A549 (cell line): ENCODE data around the gene MIX23. TPM values are rescaled to one million over a fixed set of nuclear protein-coding genes. Genes with fewer than 3 reads are reported as not detected.

Experiments used
- ATAC-seq, 2 experiments: fragments of 200-7000 bp in 1 of 2; fragments of >200 bp in 1 of 2; cut with Nextera tagmentation in 1 of 2; cut with Tn5 transposase in 1 of 2; 3 replicates each; pipeline versions ENCODE4 v1.8.0 to v1.9.1; 2018 to 2020; ENCODE audit warnings: mild to moderate bottlenecking in 1 of 2, moderate library complexity in 1 of 2
- CTCF ChIA-PET: fragments of 300-600 bp; sonication (Branson Sonifier 250); formaldehyde crosslinking; extraction: SDS; loops from one replicate; lab custom pipeline; 2021; ENCODE audit warnings: antibody characterized with exemption, inconsistent platforms; lab: Yijun Ruan, JAX
- POLR2A ChIA-PET: fragments of 350-600 bp; formaldehyde crosslinking; extraction: SDS; loops from one replicate; lab custom pipeline; 2021; ENCODE audit warnings: antibody characterized with exemption, inconsistent platforms; lab: Yijun Ruan, JAX
- DNase-seq, 2 experiments: peaks; one replicate each; pipeline versions ENCODE4 v3.0.0 to v3.0.0-alpha.2; 2011 to 2016; ENCODE audit warnings: low read depth in 1 of 2, low spot score in 1 of 2
- FAIRE-seq: peaks from 2 replicates; lab custom pipeline; 2011; peaks lifted over from hg19 to GRCh38; lab: Jason Lieb, UNC
- H3K27ac ChIP-seq, 2 experiments: fragments of >200 bp; sonication (Bioruptor Twin); formaldehyde crosslinking; 3 replicates each; pipeline ENCODE4 v1.5.1; 2016 to 2017
- H3K4me1 ChIP-seq: fragments of >200 bp; sonication (Bioruptor Twin); formaldehyde crosslinking; 3 replicates; pipeline ENCODE4 v1.6.1; 2016
- H3K4me2 ChIP-seq: fragments of >200 bp; sonication (Bioruptor Twin); formaldehyde crosslinking; 3 replicates; pipeline ENCODE4 v1.6.1; 2016
- H3K4me3 ChIP-seq: fragments of >200 bp; sonication (Bioruptor Twin); formaldehyde crosslinking; 3 replicates; pipeline ENCODE4 v1.5.1; 2016
- H3K9me3 ChIP-seq: fragments of >200 bp; sonication (Bioruptor Twin); formaldehyde crosslinking; 3 replicates; pipeline ENCODE4 v1.6.1; 2016
- ATOH8 ChIP-seq: fragments of 250-450 bp; sonication (Bioruptor Pico); IDR thresholded peaks from 2 replicates; pipeline ENCODE4 v1.5.0; 2020; ENCODE audit warnings: low read depth, mild to moderate bottlenecking, moderate library complexity
- BHLHE40 ChIP-seq: IDR thresholded peaks from 2 replicates; pipeline ENCODE4 v1.6.1; 2012; ENCODE audit warnings: low read depth, low read length, inconsistent platforms
- CBX2 ChIP-seq: fragments of 200-600 bp; sonication (generic); IDR thresholded peaks from 2 replicates; pipeline ENCODE4 v1.6.1; 2016; ENCODE audit warnings: low read depth, mild to moderate bottlenecking, borderline replicate concordance
- CBX8 ChIP-seq: fragments of 200-600 bp; sonication (generic); IDR thresholded peaks from 2 replicates; pipeline ENCODE4 v1.6.1; 2016
- CHD2 ChIP-seq: fragments of 150-350 bp; IDR thresholded peaks from 2 replicates; pipeline ENCODE4 v1.6.1; 2014; ENCODE audit warnings: low read length; ENCODE audit not compliant: partially characterized antibody
- CHD4 ChIP-seq: fragments of 200-600 bp; sonication (generic); IDR thresholded peaks from 2 replicates; pipeline ENCODE4 v1.6.1; 2016; ENCODE audit warnings: antibody characterized with exemption, mild to moderate bottlenecking, borderline replicate concordance
- ESRRA ChIP-seq: fragments of 150-350 bp; IDR thresholded peaks from 2 replicates; pipeline ENCODE4 v1.6.1; 2014; ENCODE audit warnings: mild to moderate bottlenecking, low read length, borderline replicate concordance
- FOXS1 ChIP-seq: fragments of 250-450 bp; sonication (Bioruptor Pico); IDR thresholded peaks from 2 replicates; pipeline ENCODE4 v1.5.0; 2020; ENCODE audit warnings: mild to moderate bottlenecking, moderate library complexity
- GATA3 ChIP-seq: IDR thresholded peaks from 2 replicates; pipeline ENCODE4 v1.6.1; 2012; ENCODE audit warnings: borderline replicate concordance
- HDAC2 ChIP-seq: fragments of 200-600 bp; sonication (generic); IDR thresholded peaks from 2 replicates; pipeline ENCODE4 v1.6.1; 2016
- HEYL ChIP-seq: fragments of 250-450 bp; sonication (Bioruptor Pico); IDR thresholded peaks from 2 replicates; pipeline ENCODE4 v1.8.0; 2021; ENCODE audit warnings: mild to moderate bottlenecking, moderate library complexity
- HOXA7 ChIP-seq: fragments of 250-450 bp; sonication (Bioruptor Pico); IDR thresholded peaks from 2 replicates; pipeline ENCODE4 v1.5.0; 2020; ENCODE audit warnings: mild to moderate bottlenecking, moderate library complexity
- JUNB ChIP-seq: fragments of >200 bp; sonication (Bioruptor Twin); formaldehyde crosslinking; IDR thresholded peaks from 2 replicates; pipeline ENCODE4 v1.6.1; 2016
- NFE2L2 ChIP-seq: fragments of 150-350 bp; conservative IDR thresholded peaks from 2 replicates; pipeline ENCODE4 v1.6.1; 2014; ENCODE audit warnings: low read length
- NPAS2 ChIP-seq: fragments of 250-450 bp; sonication (Bioruptor Pico); IDR thresholded peaks from 2 replicates; pipeline ENCODE4 v1.8.0; 2022; ENCODE audit warnings: mild to moderate bottlenecking, moderate library complexity, borderline replicate concordance
- NR3C1 ChIP-seq: fragments of >200 bp; sonication (Bioruptor Twin); formaldehyde crosslinking; IDR thresholded peaks from 3 replicates; pipeline ENCODE4 v1.6.1; 2017
- RARB ChIP-seq: fragments of 250-450 bp; sonication (Bioruptor Pico); IDR thresholded peaks from 2 replicates; pipeline ENCODE4 v1.8.0; 2021; ENCODE audit warnings: mild to moderate bottlenecking, moderate library complexity
- RCOR1 ChIP-seq: fragments of 150-350 bp; IDR thresholded peaks from 2 replicates; pipeline ENCODE4 v1.6.1; 2014; ENCODE audit warnings: antibody characterized with exemption, low read length, low read depth
- RFX5 ChIP-seq: fragments of 450-650 bp; IDR thresholded peaks from 2 replicates; pipeline ENCODE4 v1.7.1; 2014; ENCODE audit warnings: antibody characterized with exemption, mild to moderate bottlenecking, moderate library complexity
- RNF2 ChIP-seq: fragments of 200-600 bp; sonication (generic); IDR thresholded peaks from 2 replicates; pipeline ENCODE4 v1.6.1; 2016; ENCODE audit warnings: low read depth, mild to moderate bottlenecking, antibody characterized with exemption, moderate library complexity, borderline replicate concordance
- SREBF2 ChIP-seq: fragments of 450-650 bp; IDR thresholded peaks from 2 replicates; pipeline ENCODE4 v1.6.1; 2014; ENCODE audit warnings: mild to moderate bottlenecking, moderate library complexity
- TFCP2L1 ChIP-seq: fragments of 250-450 bp; sonication (Bioruptor Pico); IDR thresholded peaks from 2 replicates; pipeline ENCODE4 v1.5.0; 2021; ENCODE audit warnings: mild to moderate bottlenecking
- TP53 ChIP-seq: fragments of 250-450 bp; sonication (Bioruptor Pico); IDR thresholded peaks from 2 replicates; pipeline ENCODE4 v1.5.0; 2021; ENCODE audit warnings: mild to moderate bottlenecking, moderate library complexity
- ZC3H11A ChIP-seq: fragments of 450-650 bp; IDR thresholded peaks from 2 replicates; pipeline ENCODE4 v1.6.1; 2014; ENCODE audit warnings: antibody characterized with exemption, mild to moderate bottlenecking
- ZFP36 ChIP-seq: fragments of 450-650 bp; IDR thresholded peaks from 2 replicates; pipeline ENCODE4 v1.6.1; 2014; ENCODE audit warnings: borderline replicate concordance; ENCODE audit not compliant: partially characterized antibody
- ZNF302 ChIP-seq: fragments of 250-450 bp; sonication (Bioruptor Pico); IDR thresholded peaks from 2 replicates; pipeline ENCODE4 v1.9.0; 2021; ENCODE audit warnings: inconsistent platforms, mild to moderate bottlenecking, moderate library complexity
- WGBS: methylation state at CpG from one replicate; pipeline ENCODE4 v1.1.6; 2017; ENCODE audit errors: missing lambda C conversion rate; 5-methylcytosine and 5-hydroxymethylcytosine counted together
- polyA plus RNA-seq, 4 experiments: library from polyadenylated mRNA; depleted of rRNA in 3 of 4; stranded (reverse); fragments of >200 nt; fragmentation: RNase III in 1 of 4; extraction: RNeasy Plus Mini Kit Qiagen cat#74134 plus additional on column Dnase treatment in 1 of 4; gene quantifications; 2 replicates in 3 of 4; 3 replicates in 1 of 4; pipeline ENCODE4 v1.2.3, GENCODE V29; 2011 to 2017
- TF ChIP-seq, protein P1 (sequence below): fragments of 250-450 bp; sonication (Bioruptor Pico); IDR thresholded peaks from 2 replicates; pipeline ENCODE4 v1.5.0; 2021; ENCODE audit warnings: mild to moderate bottlenecking, moderate library complexity, borderline replicate concordance
- TF ChIP-seq, protein P2 (sequence below): IDR thresholded peaks from 2 replicates; pipeline ENCODE4 v1.6.1; 2012; ENCODE audit warnings: low read depth, borderline replicate concordance
- TF ChIP-seq, protein P3 (sequence below): IDR thresholded peaks from 2 replicates; pipeline ENCODE4 v1.6.1; 2012

The MIX23 gene
- polyA plus RNA-seq, 2 of the 4 experiments (the other 2 are of a cell fraction): 51.6 to 54.1 TPM

DNA sequence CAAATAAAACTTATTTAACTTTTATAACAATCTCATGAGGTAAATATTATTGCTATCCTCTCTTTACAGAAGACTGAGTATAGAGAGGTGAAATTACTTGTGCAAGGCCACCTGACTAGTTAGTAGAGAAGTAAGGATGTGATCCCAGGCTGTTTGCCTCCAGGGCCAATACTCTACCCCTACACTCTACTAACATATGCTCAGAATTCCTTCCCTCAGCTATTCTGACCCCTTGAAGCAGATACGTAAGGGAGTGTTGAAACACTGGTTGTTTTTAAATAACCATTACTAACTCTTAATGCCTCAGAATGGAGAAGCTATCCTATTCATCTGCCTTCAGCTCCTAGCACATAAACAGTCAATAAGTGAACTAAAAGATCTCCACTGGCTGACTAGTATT lies 33.9 kb downstream of the MIX23 start:
- CTCF ChIA-PET: interaction anchor here (0.9 to 1.1 kb wide), 2 partner anchors 35 to 802 kb away, joined by 3 read pairs; partner anchors contain the start of gene FAM162A
- WGBS: 86% methylated on average over 1 of the region's 1 CpG

GRCh38 chr3:122343654-122344053 lies 39.4 kb downstream of the MIX23 start:
- DNase-seq (no peak), FAIRE-seq (no peak), ATAC-seq (no peak)
- no peak overlapping the region for H3K27ac ChIP-seq
- WGBS: 40% methylated on average over 2 of the region's 2 CpGs
- H3K4me2 ChIP-seq: no peak overlapping the region
- no peak overlapping the region for H3K4me3 ChIP-seq
- ChIA-PET POLR2A (no interaction called here), CTCF (no interaction called here)
- H3K9me3 ChIP-seq: no peaks in the 10 kb centered on the region
- TF ChIP-seq NR3C1 (no peak), CHD4 (no peak), JUNB (no peak), RNF2 (no peak), RFX5 (no peak), HEYL (CRISPR knock-in tag) (no peak), BHLHE40 (no peak), RARB (CRISPR knock-in tag) (no peak), FOXS1 (CRISPR knock-in tag) (no peak), TFCP2L1 (CRISPR knock-in tag) (no peak), CHD2 (no peak), ZNF302 (CRISPR knock-in tag) (no peak)
- TF ChIP-seq, protein P1, sequence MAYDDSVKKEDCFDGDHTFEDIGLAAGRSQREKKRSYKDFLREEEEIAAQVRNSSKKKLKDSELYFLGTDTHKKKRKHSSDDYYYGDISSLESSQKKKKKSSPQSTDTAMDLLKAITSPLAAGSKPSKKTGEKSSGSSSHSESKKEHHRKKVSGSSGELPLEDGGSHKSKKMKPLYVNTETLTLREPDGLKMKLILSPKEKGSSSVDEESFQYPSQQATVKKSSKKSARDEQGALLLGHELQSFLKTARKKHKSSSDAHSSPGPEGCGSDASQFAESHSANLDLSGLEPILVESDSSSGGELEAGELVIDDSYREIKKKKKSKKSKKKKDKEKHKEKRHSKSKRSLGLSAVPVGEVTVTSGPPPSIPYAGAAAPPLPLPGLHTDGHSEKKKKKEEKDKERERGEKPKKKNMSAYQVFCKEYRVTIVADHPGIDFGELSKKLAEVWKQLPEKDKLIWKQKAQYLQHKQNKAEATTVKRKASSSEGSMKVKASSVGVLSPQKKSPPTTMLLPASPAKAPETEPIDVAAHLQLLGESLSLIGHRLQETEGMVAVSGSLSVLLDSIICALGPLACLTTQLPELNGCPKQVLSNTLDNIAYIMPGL (CRISPR knock-in tag): no peak
- TF ChIP-seq, protein P2, sequence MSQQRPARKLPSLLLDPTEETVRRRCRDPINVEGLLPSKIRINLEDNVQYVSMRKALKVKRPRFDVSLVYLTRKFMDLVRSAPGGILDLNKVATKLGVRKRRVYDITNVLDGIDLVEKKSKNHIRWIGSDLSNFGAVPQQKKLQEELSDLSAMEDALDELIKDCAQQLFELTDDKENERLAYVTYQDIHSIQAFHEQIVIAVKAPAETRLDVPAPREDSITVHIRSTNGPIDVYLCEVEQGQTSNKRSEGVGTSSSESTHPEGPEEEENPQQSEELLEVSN: no peak
- no peaks in the 10 kb centered on the region for H3K4me1 ChIP-seq

More for the DNA sequence above, 33.9 kb downstream of the MIX23 start:
- ATAC-seq (no peak), FAIRE-seq (no peak), DNase-seq (no peak)
- no peak overlapping the region for H3K27ac ChIP-seq
- no peaks in the 10 kb centered on the region for H3K9me3 ChIP-seq
- TF ChIP-seq TP53 (CRISPR knock-in tag) (no peak), ATOH8 (no peak), CBX2 (no peak), ESRRA (no peak), ZC3H11A (no peak), JUNB (no peak), NFE2L2 (no peak), CHD4 (no peak), GATA3 (no peak), RCOR1 (no peak), TFCP2L1 (CRISPR knock-in tag) (no peak), HOXA7 (CRISPR knock-in tag) (no peak), SREBF2 (no peak), CBX8 (no peak), HDAC2 (no peak), ZFP36 (no peak), NPAS2 (CRISPR knock-in tag) (no peak), RNF2 (no peak)
- TF ChIP-seq, protein P3, sequence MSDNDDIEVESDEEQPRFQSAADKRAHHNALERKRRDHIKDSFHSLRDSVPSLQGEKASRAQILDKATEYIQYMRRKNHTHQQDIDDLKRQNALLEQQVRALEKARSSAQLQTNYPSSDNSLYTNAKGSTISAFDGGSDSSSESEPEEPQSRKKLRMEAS: no peak
- POLR2A ChIA-PET: no interaction called here
- H3K4me2 ChIP-seq: no peak overlapping the region
- H3K4me3 ChIP-seq: no peak overlapping the region
- H3K4me1 ChIP-seq: peaks cover 3% of the 10 kb centered on the region; the same call in 1 of the 3 replicates
